ENCODE results near the gene THAP10.
"Not testable (repeated sequence)": the region's sequence is repeated elsewhere in the genome, so short reads cannot be mapped to it uniquely, and the experiment has no call there.

THAP10 gene

DNA sequence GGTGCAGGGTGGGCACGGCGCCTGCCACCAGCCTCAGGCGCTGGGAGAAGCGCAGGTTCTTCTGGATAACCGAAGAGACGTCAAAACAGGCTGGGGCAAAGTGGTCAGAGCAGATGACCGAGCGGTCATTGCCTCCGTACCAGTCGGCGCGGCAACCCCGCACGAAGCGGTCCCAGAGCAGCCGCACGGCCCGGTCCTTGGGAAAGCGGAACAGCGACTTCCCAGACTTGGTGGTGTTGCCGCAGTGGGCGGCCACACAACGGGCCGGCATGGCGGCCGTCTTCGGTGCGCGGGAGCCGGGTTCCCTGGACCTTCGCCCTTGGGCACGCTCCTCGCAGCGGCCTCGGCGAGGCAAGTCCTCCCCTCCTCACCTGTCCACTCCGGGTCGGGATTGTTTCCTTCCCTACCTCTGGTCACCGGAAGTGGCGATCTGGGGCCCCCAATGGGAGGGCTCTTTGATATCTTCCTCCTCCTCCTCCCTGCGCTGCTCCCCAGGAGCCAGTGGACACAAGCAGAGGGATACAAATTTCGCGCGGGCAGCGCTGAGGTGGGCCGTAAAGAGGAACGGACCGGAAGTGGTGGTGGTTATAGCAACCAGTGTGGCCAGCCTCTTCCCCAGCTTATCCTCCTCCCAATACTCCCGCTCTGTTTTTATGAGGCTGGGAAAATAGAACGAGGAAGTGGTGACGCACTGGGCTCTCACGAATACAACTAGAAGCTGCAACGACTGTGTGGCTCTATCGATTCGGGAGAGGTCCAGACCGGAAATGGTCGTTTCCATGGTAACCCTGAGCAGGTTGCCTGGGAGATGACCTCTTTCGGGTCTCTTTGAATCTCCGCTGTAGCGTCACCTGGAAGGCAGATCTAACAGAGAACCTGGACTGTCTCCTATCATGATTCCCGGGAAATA, at the start of gene THAP10, which contains the start of gene LRRC49:
Gene THAP10, minus strand, starts transcription at position 432 of the 910 bp plus-strand sequence. Its CDS starts 161 bp downstream, at position 271.
Gene LRRC49, plus strand, starts transcription at position 825 of the 910 bp plus-strand sequence. Its CDS starts 69 bp downstream, at position 894.
- peak; percentile 94 for DNase-seq

DNA sequence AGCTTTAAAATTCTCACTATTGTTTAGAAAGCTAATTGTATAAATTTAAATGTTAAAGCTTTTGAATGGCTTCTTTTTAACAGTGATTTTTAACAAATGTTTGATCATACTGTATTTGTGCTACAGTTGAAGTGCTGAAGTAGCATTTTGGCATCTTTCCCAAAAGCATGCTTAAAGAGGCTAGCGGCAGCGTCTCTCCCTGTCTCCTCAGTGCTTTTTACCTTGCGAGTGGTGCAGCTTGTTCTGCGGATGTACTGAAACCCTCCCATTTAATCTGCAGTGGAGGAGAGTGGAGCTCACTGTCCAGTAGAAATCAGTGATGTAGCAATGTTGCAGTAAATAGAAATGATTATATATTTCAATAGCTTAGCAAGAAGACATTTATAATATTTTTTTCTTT, 44.1 kb upstream of the THAP10 start:
- DNase-seq: no peak

- DNase-seq: no peak
These were observed 43.4 kb upstream of the THAP10 start for GRCh38 chr15:70935631-70936030.

DNA sequence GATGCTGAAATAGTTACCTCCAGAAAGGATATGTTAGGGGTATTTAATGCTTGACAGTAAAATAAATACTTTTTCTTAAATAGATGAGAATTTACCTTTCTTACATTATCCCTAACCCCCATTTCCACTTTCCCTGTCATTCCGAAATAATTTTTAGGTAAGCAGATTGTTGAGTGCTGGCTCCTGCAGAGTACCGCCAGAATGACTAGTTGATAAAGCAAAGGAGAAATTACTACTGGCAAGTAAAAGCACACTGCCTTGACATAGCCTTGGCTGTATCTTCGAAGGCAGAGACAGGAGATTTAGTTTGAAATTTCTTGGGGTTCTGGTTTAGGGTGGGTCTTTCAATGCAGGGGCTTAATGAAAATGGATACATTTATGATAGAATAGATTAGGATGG, 41.2 kb upstream of the THAP10 start:
- DNase-seq: no peak

- DNase-seq: no peak
These were observed 40.2 kb upstream of the THAP10 start for GRCh38 chr15:70932397-70932796.

- no peak for DNase-seq
These were observed 39.6 kb upstream of the THAP10 start for GRCh38 chr15:70931821-70932220.

- DNase-seq: not testable (repeated sequence)
These were observed 34.7 kb upstream of the THAP10 start for GRCh38 chr15:70926914-70927313.

DNA sequence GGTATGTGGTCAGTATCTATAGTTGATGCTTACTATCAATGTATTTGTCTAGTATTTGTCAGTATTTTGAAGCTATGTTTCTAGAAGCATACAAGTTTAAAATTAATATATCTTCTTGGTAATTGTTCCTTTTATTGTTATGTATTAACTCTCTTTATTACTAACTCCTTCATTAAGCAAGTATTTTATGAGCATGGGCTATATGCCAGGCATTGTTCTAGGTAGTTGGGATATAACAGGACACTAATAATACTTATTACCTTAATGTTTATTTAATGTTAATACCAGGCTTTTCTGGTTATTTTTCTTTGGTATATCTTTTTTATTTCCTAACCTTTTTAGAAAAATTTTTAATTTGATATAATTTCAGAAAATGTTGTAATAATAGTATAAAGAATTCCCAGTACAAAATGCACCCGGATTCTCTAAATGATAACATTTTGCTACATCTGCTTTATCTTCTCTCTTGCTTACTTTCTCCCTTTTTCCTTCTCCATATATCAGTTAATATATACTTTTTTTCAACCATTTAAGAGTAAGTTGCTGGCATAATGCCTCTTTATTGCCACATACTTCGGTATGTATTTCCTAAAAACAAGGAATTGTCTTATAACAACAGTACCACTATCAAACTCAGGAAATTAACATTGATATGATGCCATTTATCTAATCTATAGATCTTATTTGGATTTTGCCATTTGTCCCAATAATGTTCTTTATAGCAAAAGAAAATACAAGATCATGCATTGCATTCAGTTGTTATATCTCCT, 31.3 kb upstream of the THAP10 start:
- DNase-seq: no peak

DNA sequence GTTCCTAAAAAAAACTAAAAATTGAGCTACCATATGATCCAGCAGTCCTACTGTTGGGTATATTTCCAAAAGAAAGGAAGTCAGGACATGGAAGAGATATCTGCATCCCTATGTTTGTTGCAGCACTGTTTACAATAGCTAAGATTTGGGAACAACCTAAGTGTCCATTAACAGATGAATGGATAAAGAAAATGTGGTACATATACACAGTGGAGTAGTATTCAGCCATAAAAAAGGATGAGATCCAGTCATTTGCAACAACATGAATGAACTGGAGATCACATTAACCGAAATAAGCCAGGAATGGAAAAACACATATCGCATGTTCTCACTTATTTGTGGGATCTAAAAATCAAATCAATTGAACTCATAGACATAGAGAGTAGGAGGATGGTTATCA, 29.9 kb upstream of the THAP10 start:
- no peak for DNase-seq

DNA sequence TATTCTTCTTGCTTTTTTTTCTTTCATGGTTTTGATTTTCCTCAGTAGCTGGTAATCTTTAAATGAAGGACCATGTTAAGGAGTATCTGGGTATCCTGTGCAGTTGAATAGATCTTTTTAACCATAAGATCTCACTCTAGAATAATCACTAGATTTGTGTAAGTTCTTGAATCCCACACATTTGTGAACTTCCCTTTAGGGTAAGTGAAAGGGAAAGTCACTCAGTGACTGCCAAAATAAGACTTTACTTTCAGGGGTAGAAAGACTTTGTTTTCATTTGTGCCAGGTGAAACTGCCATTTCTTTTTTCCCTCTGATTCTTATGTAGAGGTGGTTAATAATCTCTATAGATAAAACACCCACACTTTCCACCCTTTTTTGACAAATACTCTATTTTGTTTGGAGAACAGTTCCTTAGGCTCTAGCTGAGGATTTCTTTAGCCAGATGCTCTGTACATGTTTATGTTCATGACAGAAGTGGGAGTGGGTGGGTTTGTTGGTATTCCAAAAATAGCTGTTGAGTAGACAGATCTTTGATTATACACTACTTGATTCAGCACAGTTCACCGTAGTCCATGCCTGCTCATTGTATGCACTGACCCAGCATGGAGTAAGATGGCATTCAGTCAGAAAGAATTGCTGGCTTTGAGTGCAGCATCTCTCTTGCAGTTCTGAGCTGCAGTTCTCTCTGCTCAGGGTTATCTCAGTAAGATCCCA, 28.9 kb upstream of the THAP10 start:
- no peak for DNase-seq

- no peak for DNase-seq
These were observed 25.7 kb upstream of the THAP10 start for GRCh38 chr15:70917955-70918354.

DNA sequence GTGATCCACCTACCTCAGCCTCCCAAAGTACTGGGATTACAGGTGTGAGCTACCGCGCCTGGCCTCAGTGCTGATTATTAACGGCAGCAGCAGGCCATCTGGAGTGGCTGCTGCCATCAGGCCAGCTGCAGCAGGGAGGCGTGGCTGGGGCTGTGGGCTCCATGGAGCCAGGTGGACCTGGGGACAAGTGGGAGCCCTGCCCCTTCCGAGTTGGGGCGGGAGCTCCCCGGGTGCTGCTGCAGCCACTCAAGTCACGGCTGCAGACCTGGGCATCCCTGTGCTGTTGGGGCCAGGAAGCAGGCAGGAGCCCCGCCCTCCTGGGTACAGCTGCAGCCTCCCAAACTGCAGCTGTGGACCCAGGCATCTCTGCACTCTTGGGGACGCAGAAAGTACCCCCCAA, 24.3 kb upstream of the THAP10 start:
- DNase-seq: no peak

- DNase-seq: no peak
These were observed 20.0 kb upstream of the THAP10 start for GRCh38 chr15:70912187-70912586.

DNA sequence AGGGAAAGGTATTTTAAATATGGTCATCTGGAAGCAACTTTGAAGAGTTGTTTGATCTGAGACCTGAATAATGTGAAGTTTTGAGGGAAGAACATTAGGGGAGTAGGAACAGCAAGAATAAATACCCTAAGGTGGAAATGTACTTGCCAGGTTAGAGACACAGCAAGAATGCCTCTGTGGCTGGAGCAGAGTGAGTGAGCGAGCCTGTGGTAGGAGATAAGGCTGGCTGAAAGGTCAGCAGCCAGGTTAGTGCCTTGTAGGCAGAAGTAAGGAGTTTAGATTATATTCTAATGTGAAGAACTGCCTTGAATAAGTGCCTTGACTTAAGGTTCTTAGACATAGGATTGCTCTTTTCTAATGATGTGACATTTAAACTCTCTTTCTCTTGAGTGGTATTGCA, 18.7 kb upstream of the THAP10 start:
- no peak for DNase-seq

- DNase-seq: no peak
These were observed 15.7 kb upstream of the THAP10 start for GRCh38 chr15:70907784-70908471.

GRCh38 chr15:70906842-70907241, 14.6 kb upstream of the THAP10 start:
- DNase-seq: no peak

GRCh38 chr15:70902107-70902506, 9.9 kb upstream of the THAP10 start:
- no peak for DNase-seq

DNA sequence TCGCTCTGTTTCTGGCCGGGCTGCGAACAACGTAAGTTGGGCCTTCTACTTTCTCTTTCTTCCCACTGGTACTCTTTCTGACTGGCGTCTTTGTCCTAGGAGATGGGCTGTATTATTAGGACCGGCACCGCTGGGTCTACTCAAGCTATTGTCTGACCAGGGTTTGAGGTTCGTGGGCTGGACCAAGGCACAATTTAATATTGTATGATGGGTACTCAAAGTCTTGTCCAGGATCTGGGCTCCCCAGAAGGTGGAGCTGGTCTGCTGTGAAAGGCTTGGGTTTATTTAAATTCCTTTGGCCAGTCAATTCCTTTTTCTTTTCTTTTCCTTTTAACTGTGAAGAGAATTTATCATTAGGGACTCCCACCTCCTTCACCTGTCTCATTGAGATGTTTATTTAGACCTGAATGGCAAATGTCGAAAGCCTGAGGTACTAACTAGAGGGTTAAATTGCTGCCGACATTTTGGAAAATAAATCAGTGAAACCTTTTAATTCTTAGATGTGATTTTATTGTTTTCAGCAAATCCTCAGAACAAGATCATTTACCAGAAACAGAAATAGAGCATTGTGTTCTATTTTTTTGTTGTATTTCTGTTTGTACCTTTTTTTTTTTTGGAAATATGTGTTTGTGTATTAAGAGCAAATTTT, 803 bp upstream of the THAP10 start:
- DNase-seq: peak; percentile 71

GRCh38 chr15:70882361-70882760, 9.9 kb downstream of the THAP10 start:
- no peak for DNase-seq

- no peak for DNase-seq
These were observed 11.5 kb downstream of the THAP10 start for GRCh38 chr15:70880781-70881180.

GRCh38 chr15:70879401-70879800, 12.8 kb downstream of the THAP10 start:
- DNase-seq: no peak

GRCh38 chr15:70876683-70877082, 15.6 kb downstream of the THAP10 start:
- DNase-seq: no peak

Measured in right hindlimb (tissue), 1 donor.